Thyroid gland (tissue), 4 donors: ENCODE results near the gene ANKRD13C. TPM values are rescaled to one million over a fixed set of nuclear protein-coding genes. Genes with fewer than 3 reads are reported as not detected.

Experiments used
- DNase-seq, 2 donors: peaks; one replicate each; pipeline ENCODE4 v3.0.0-alpha.2; 2019
- H3K27ac ChIP-seq, 3 donors: fragments of 200-600 bp; sonication (generic); 1 replicate in 2 of 3; 2 replicates in 1 of 3; pipeline ENCODE4 v1.5.1; 2016 to 2019; ENCODE audit warnings: mild to moderate bottlenecking in 1 of 3, moderate library complexity in 1 of 3
- H3K27me3 ChIP-seq: fragments of 200-600 bp; sonication (generic); one replicate; pipeline ENCODE4 v1.5.1; 2019
- H3K36me3 ChIP-seq, 2 donors: fragments of 200-600 bp; sonication (generic); one replicate each; pipeline ENCODE4 v1.5.1; 2016 to 2019
- H3K4me1 ChIP-seq, 2 donors: fragments of 200-600 bp; sonication (generic); one replicate each; pipeline ENCODE4 v1.5.1; 2017 to 2019
- H3K4me3 ChIP-seq, 3 donors: fragments of 200-600 bp; sonication (generic); replicated peaks in 1 of 3; 1 replicate in 2 of 3; 2 replicates in 1 of 3; pipeline ENCODE4 v1.5.1; 2016; ENCODE audit warnings: mild to moderate bottlenecking in 1 of 3
- H3K9me3 ChIP-seq: fragments of 200-600 bp; sonication (generic); one replicate; pipeline ENCODE4 v1.5.1; 2017
- POLR2A ChIP-seq, 2 donors: fragments of 450-650 bp; IDR thresholded peaks; one replicate each; pipeline ENCODE4 v1.6.1; 2017; ENCODE audit warnings: antibody characterized with exemption in 2 of 2, mild to moderate bottlenecking in 2 of 2, moderate library complexity in 1 of 2
- WGBS, 2 donors: methylation state at CpG; one replicate each; pipeline ENCODE4 v1.1.5; 2017; 5-methylcytosine and 5-hydroxymethylcytosine counted together
- intact Hi-C: fragments of 100-400 bp; cut with DNase I; formaldehyde crosslinking; loops from one replicate; pipeline ENCODE4 v1.15.1; 2023
- total RNA-seq, 4 donors: library from RNA; depleted of rRNA; stranded (reverse); fragments of >200 nt; gene quantifications; one replicate each; pipeline ENCODE4 v1.2.3, GENCODE V29; 2016
- TF ChIP-seq, protein P1 (sequence below), 6 experiments: fragments of 200-600 bp in 3 of 6; fragments of 450-650 bp in 3 of 6; sonication (generic) in 3 of 6; IDR thresholded peaks; one replicate each; pipeline ENCODE4 v1.5.1; 2016 to 2019; ENCODE audit warnings: antibody characterized with exemption in 6 of 6, mild to moderate bottlenecking in 2 of 6, inconsistent platforms in 1 of 6, moderate library complexity in 1 of 6

The ANKRD13C gene
- total RNA-seq, 4 donors from 2014 or later = 26.5 to 37.2 (median 29.6) TPM

DNA sequence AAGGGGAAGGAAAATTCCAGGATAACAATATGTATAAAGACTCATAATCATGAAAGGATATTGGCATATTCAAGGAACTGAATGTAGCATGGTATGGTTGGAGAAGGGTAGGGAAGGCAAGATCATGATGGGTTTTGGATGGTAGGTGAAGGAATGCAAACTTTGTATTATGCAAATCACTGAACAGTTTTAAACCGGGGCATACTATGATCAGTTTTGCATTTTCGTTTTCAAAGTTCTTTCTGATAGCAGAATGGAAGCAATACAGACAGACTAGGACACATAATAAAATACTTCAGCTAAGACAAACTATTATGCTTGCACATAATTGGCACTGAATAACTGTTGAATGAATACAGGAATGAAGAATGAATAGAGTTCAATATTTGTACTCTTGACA is 42.1 kb upstream of the ANKRD13C start:
- no peak overlapping the region for H3K4me3 ChIP-seq
- H3K9me3 ChIP-seq = no peaks in the 10 kb centered on the region
- H3K27me3 ChIP-seq = no peaks in the 10 kb centered on the region
- DNase-seq = no peak
- TF ChIP-seq, protein P1, sequence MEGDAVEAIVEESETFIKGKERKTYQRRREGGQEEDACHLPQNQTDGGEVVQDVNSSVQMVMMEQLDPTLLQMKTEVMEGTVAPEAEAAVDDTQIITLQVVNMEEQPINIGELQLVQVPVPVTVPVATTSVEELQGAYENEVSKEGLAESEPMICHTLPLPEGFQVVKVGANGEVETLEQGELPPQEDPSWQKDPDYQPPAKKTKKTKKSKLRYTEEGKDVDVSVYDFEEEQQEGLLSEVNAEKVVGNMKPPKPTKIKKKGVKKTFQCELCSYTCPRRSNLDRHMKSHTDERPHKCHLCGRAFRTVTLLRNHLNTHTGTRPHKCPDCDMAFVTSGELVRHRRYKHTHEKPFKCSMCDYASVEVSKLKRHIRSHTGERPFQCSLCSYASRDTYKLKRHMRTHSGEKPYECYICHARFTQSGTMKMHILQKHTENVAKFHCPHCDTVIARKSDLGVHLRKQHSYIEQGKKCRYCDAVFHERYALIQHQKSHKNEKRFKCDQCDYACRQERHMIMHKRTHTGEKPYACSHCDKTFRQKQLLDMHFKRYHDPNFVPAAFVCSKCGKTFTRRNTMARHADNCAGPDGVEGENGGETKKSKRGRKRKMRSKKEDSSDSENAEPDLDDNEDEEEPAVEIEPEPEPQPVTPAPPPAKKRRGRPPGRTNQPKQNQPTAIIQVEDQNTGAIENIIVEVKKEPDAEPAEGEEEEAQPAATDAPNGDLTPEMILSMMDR (IDR thresholded peaks at IDR 0.05) = no peak
- TF ChIP-seq POLR2A (IDR thresholded peaks at IDR 0.05) = no peak
- intact Hi-C loops = no loop called here
- H3K36me3 ChIP-seq = no peaks in the 10 kb centered on the region
- no peak overlapping the region for H3K27ac ChIP-seq
- H3K4me1 ChIP-seq = no peaks in the 10 kb centered on the region
- WGBS, 2 donors = 82 to 84% methylated on average over 2 of the region's 2 CpGs

- no peak for DNase-seq
- no peaks in the 10 kb centered on the region for H3K36me3 ChIP-seq
- intact Hi-C loops = no loop called here
- H3K9me3 ChIP-seq = no peaks in the 10 kb centered on the region
- H3K27ac ChIP-seq = no peak overlapping the region
- no peaks in the 10 kb centered on the region for H3K4me1 ChIP-seq
- TF ChIP-seq, protein P1 (IDR thresholded peaks at IDR 0.05) = no peak
- TF ChIP-seq POLR2A (IDR thresholded peaks at IDR 0.05) = no peak
- H3K27me3 ChIP-seq = no peaks in the 10 kb centered on the region
- no peak overlapping the region for H3K4me3 ChIP-seq
These were observed 38.1 kb upstream of the ANKRD13C start for GRCh38 chr1:70392626-70393025.

DNA sequence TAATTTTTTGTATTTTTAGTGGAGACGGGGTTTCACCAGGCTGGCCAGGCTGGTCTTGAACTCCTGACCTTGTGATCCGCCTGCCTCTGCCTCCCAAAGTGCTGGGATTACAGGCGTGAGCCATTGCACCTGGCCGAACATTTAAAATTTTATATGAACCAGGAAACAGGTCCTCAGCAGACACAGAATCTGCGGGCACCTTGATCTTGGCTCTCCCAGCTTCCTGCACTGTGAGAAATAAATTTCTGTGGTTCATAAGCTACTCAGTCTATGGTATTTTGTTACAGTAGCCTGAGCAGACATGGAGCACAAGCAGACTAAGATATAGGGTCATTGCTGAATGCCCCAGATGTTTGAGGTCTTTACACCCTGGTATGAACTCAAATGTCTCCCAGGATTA is 33.0 kb upstream of the ANKRD13C start:
- TF ChIP-seq POLR2A (IDR thresholded peaks at IDR 0.05) = no peak
- TF ChIP-seq, protein P1 (IDR thresholded peaks at IDR 0.05) = no peak
- WGBS, 2 donors = 90 to 93% methylated on average over 5 of the region's 5 CpGs
- no peak overlapping the region for H3K4me3 ChIP-seq

GRCh38 chr1:70386121-70386520 is 31.6 kb upstream of the ANKRD13C start:
- H3K4me1 ChIP-seq = no peaks in the 10 kb centered on the region
- 91 to 92% methylated on average over 2 of the region's 2 CpGs for WGBS, 2 donors
- DNase-seq = no peak
- H3K4me3 ChIP-seq = no peak overlapping the region
- H3K27me3 ChIP-seq = no peaks in the 10 kb centered on the region
- TF ChIP-seq POLR2A (IDR thresholded peaks at IDR 0.05) = no peak
- TF ChIP-seq, protein P1 (IDR thresholded peaks at IDR 0.05) = no peak
- no peak overlapping the region for H3K27ac ChIP-seq
- no peaks in the 10 kb centered on the region for H3K9me3 ChIP-seq
- intact Hi-C loops = no loop called here
- H3K36me3 ChIP-seq = no peaks in the 10 kb centered on the region

More for the DNA sequence above, 33.0 kb upstream of the ANKRD13C start:
- H3K4me1 ChIP-seq = no peaks in the 10 kb centered on the region
- no peak for DNase-seq
- intact Hi-C loops = no loop called here
- no peaks in the 10 kb centered on the region for H3K36me3 ChIP-seq
- no peaks in the 10 kb centered on the region for H3K27me3 ChIP-seq
- no peaks in the 10 kb centered on the region for H3K9me3 ChIP-seq
- H3K27ac ChIP-seq = no peak overlapping the region

GRCh38 chr1:70385477-70385876 is 31.0 kb upstream of the ANKRD13C start:
- Histone ChIP-seq H3K4me3 (no peak overlapping the region), H3K36me3 (no peaks in the 10 kb centered on the region), H3K27ac (no peak overlapping the region), H3K4me1 (no peaks in the 10 kb centered on the region), H3K27me3 (no peaks in the 10 kb centered on the region), H3K9me3 (no peaks in the 10 kb centered on the region)
- WGBS, 2 donors = 85 to 90% methylated on average over 6 of the region's 6 CpGs
- intact Hi-C loops = no loop called here
- DNase-seq = no peak
- TF ChIP-seq POLR2A (IDR thresholded peaks at IDR 0.05) = no peak
- TF ChIP-seq, protein P1 (IDR thresholded peaks at IDR 0.05) = no peak
